HL-60 (cell line): Measurements from ENCODE around the gene CHTF18.

Experiments
- DNase-seq, 2 experiments: peaks; one replicate each; pipeline ENCODE4 v3.0.0-alpha.2; 2010 to 2020; ENCODE audit warnings: low read depth in 1 of 2, low spot score in 1 of 2
- H3K27ac ChIP-seq: fragments of 250-450 bp; sonication (Bioruptor Pico); replicated peaks from 2 replicates; pipeline ENCODE4 v1.5.1; 2020; ENCODE audit warnings: mild to moderate bottlenecking, moderate library complexity
- H3K27me3 ChIP-seq: fragments of 250-450 bp; sonication (Bioruptor Pico); 2 replicates; pipeline ENCODE4 v1.5.1; 2021; ENCODE audit warnings: mild to moderate bottlenecking, moderate library complexity; ENCODE audit not compliant: insufficient read depth, poor library complexity, severe bottlenecking
- H3K4me3 ChIP-seq: replicated peaks from 2 replicates; pipeline ENCODE4 v1.5.1; 2011; ENCODE audit warnings: mild to moderate bottlenecking, control low read depth, low read length; ENCODE audit not compliant: insufficient read depth
- GABPA ChIP-seq: IDR thresholded peaks from 2 replicates; pipeline ENCODE4 v1.6.1; 2012; ENCODE audit warnings: low read depth
- POLR2AphosphoS5 ChIP-seq: IDR thresholded peaks from 2 replicates; pipeline ENCODE4 v1.6.1; 2012; ENCODE audit warnings: low read depth
- REST ChIP-seq: IDR thresholded peaks from 2 replicates; pipeline ENCODE4 v1.6.1; 2012; ENCODE audit warnings: low read depth; ENCODE audit not compliant: insufficient replicate concordance
- SPI1 ChIP-seq: IDR thresholded peaks from 2 replicates; pipeline ENCODE4 v1.6.1; 2012; ENCODE audit warnings: low read depth, mild to moderate bottlenecking, borderline replicate concordance
- TF ChIP-seq, protein P1 (sequence below): IDR thresholded peaks from one replicate; pipeline ENCODE4 v1.5.1; 2011; ENCODE audit warnings: low read length, control low read depth, inconsistent platforms; ENCODE audit not compliant: insufficient read depth

Gene CHTF18

GRCh38 chr16:820748-821147 is 32.3 kb downstream of the CHTF18 start:
- Histone ChIP-seq H3K4me3 (no peak overlapping the region), H3K27ac (no peak overlapping the region), H3K27me3 (peaks cover 12% of the 10 kb centered on the region)
- no peak for TF ChIP-seq GABPA
- no peak for TF ChIP-seq SPI1
- TF ChIP-seq, protein P1, sequence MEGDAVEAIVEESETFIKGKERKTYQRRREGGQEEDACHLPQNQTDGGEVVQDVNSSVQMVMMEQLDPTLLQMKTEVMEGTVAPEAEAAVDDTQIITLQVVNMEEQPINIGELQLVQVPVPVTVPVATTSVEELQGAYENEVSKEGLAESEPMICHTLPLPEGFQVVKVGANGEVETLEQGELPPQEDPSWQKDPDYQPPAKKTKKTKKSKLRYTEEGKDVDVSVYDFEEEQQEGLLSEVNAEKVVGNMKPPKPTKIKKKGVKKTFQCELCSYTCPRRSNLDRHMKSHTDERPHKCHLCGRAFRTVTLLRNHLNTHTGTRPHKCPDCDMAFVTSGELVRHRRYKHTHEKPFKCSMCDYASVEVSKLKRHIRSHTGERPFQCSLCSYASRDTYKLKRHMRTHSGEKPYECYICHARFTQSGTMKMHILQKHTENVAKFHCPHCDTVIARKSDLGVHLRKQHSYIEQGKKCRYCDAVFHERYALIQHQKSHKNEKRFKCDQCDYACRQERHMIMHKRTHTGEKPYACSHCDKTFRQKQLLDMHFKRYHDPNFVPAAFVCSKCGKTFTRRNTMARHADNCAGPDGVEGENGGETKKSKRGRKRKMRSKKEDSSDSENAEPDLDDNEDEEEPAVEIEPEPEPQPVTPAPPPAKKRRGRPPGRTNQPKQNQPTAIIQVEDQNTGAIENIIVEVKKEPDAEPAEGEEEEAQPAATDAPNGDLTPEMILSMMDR: no peak
- TF ChIP-seq POLR2AphosphoS5: no peak
- no peak for TF ChIP-seq REST
- DNase-seq: no peak

- Histone ChIP-seq H3K4me3 (no peak overlapping the region), H3K27ac (no peak overlapping the region), H3K27me3 (peaks cover 10% of the 10 kb centered on the region)
- no peak for DNase-seq
- TF ChIP-seq REST (no peak), GABPA (no peak), POLR2AphosphoS5 (no peak), SPI1 (no peak)
- TF ChIP-seq, protein P1: no peak
Observed at GRCh38 chr16:821751-822150, 33.3 kb downstream of the CHTF18 start.

DNA sequence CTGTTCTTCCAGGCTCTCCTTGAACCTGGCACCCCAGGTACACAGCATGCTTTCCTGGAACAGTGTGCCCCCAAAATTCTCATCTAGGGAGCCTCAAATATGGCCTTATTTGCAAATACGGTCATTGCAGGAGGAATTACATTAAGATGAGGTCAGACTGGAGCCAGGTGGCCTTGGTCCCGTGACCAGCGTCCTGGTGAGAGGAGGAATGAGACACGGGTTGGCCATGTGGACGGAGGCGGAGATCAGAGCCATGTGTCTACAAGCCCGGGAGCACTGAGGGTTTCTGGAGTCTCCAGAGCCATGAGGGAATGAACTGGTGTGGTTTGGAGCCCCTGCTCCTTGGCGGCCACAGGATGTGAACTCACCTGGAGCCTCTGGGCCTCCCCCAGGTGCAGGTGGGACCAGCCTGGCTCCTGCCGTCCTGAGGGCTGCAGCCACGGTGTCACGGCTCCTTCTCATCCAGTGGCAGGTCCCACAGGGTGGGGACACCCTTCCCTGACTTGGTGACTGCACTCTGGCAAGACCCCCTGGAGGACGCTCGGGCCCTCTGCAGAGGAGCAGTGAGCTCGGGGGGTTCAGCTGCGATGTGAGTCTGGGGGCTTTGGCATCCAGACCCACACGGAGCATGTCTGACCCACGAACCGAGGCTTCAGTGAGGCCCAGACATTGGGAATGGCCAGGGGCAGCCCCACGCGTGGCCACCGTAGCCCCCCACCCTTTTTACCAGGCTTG is 33.9 kb downstream of the CHTF18 start:
- TF ChIP-seq POLR2AphosphoS5 (no peak), SPI1 (no peak), GABPA (no peak), REST (no peak)
- TF ChIP-seq, protein P1: no peak
- H3K27me3 ChIP-seq: peaks cover 8% of the 10 kb centered on the region
- H3K27ac ChIP-seq: no peak overlapping the region

More for the DNA sequence above, 33.9 kb downstream of the CHTF18 start:
- H3K4me3 ChIP-seq: no peak overlapping the region
- DNase-seq: no peak
